ENCODE results near the gene CTF1.

CTF1 gene

GRCh38 chr16:30942426-30942806, 46.0 kb downstream of the CTF1 start:
- peaks cover 5% of the 10 kb centered on the region for H3K4me1 ChIP-seq
- H3K4me3 ChIP-seq (ENCODE audit: low read depth, low read length), result no peak overlapping the region
- peaks cover 16% of the 10 kb centered on the region for H3K36me3 ChIP-seq
- TF ChIP-seq CTCF (IDR thresholded peaks at IDR 0.05; ENCODE audit: low read depth, low read length), result no peak
- no peaks in the 10 kb centered on the region for H3K27me3 ChIP-seq
- no peaks in the 10 kb centered on the region for H3K9me3 ChIP-seq
- DNase-seq, result no peak

- Histone ChIP-seq H3K36me3 (peaks cover 16% of the 10 kb centered on the region), H3K9me3 (no peaks in the 10 kb centered on the region), H3K4me3 (ENCODE audit: low read depth, low read length) (no peak overlapping the region), H3K4me1 (peaks cover 9% of the 10 kb centered on the region), H3K27me3 (no peaks in the 10 kb centered on the region)
- DNase-seq, result no peak
- TF ChIP-seq CTCF (IDR thresholded peaks at IDR 0.05; ENCODE audit: low read depth, low read length), result no peak
These were observed 47.9 kb downstream of the CTF1 start for GRCh38 chr16:30944352-30944751.

- DNase-seq, result no peak
These were observed 50.5 kb downstream of the CTF1 start for GRCh38 chr16:30946671-30947540.

GRCh38 chr16:30947541-30947858, 51.1 kb downstream of the CTF1 start:
- Histone ChIP-seq H3K27me3 (no peaks in the 10 kb centered on the region), H3K4me1 (peaks cover 11% of the 10 kb centered on the region), H3K36me3 (peaks cover 12% of the 10 kb centered on the region), H3K9me3 (no peaks in the 10 kb centered on the region), H3K4me3 (ENCODE audit: low read depth, low read length) (no peak overlapping the region)
- TF ChIP-seq CTCF (IDR thresholded peaks at IDR 0.05; ENCODE audit: low read depth, low read length), result no peak
- DNase-seq, result no peak

More at GRCh38 chr16:30946671-30947540, 50.5 kb downstream of the CTF1 start:
- TF ChIP-seq CTCF (IDR thresholded peaks at IDR 0.05; ENCODE audit: low read depth, low read length), result no peak
- H3K27me3 ChIP-seq, result no peaks in the 10 kb centered on the region
- peaks cover 16% of the 10 kb centered on the region for H3K36me3 ChIP-seq
- no peaks in the 10 kb centered on the region for H3K9me3 ChIP-seq
- no peak overlapping the region for H3K4me3 ChIP-seq (ENCODE audit: low read depth, low read length)
- peaks cover 15% of the 10 kb centered on the region for H3K4me1 ChIP-seq

- Histone ChIP-seq H3K27me3 (no peaks in the 10 kb centered on the region), H3K4me1 (peaks cover 11% of the 10 kb centered on the region), H3K36me3 (peaks cover 8% of the 10 kb centered on the region), H3K4me3 (ENCODE audit: low read depth, low read length) (peak overlapping the region; percentile 70), H3K9me3 (no peaks in the 10 kb centered on the region)
- DNase-seq, result peak; percentile 91
- no peak for TF ChIP-seq CTCF (IDR thresholded peaks at IDR 0.05; ENCODE audit: low read depth, low read length)
These were observed 51.6 kb downstream of the CTF1 start for GRCh38 chr16:30947859-30948666.

All from BE2C (cell line).